SH-SY5Y (cell line): ENCODE measurements around the gene LCP2.

Experiments
- GATA2 ChIP-seq: IDR thresholded peaks from 2 replicates; pipeline ENCODE4 v1.6.1; 2011; ENCODE audit warnings: mild to moderate bottlenecking, low read depth, low read length
- GATA3 ChIP-seq: IDR thresholded peaks from 2 replicates; pipeline ENCODE4 v1.6.1; 2011; ENCODE audit warnings: low read depth, mild to moderate bottlenecking, low read length, moderate library complexity

GRCh38 chr5:170330568-170331054 lies 33.0 kb upstream of the LCP2 start:
- TF ChIP-seq GATA3 (no peak), GATA2 (no peak)
